Measurements from ENCODE around the gene THAP4.
"Not testable (repeated sequence)": the region's sequence is repeated elsewhere in the genome, so short reads cannot be mapped to it uniquely, and the experiment has no call there.

The THAP4 gene

GRCh38 chr2:241579281-241579680 lies 57.7 kb downstream of the THAP4 start:
- DNase-seq = no peak

- DNase-seq = no peak
Observed at GRCh38 chr2:241577413-241578122, 59.4 kb downstream of the THAP4 start.

- no peak for DNase-seq
Observed at GRCh38 chr2:241576293-241576654, 60.7 kb downstream of the THAP4 start.

- no peak for DNase-seq
Observed at GRCh38 chr2:241575624-241576292, 61.2 kb downstream of the THAP4 start.

- no peak for DNase-seq
Observed at GRCh38 chr2:241574911-241575623, 61.9 kb downstream of the THAP4 start.

- DNase-seq = no peak
Observed at GRCh38 chr2:241573741-241574140, 63.2 kb downstream of the THAP4 start.

GRCh38 chr2:241572915-241573651 lies 63.9 kb downstream of the THAP4 start:
- DNase-seq = not testable (repeated sequence)

- DNase-seq = no peak
Observed at GRCh38 chr2:241571821-241572620, 64.9 kb downstream of the THAP4 start.

- DNase-seq = no peak
Observed at GRCh38 chr2:241570961-241571581, 65.9 kb downstream of the THAP4 start.

- DNase-seq = no peak
Observed at GRCh38 chr2:241569831-241570281, 67.1 kb downstream of the THAP4 start.

GRCh38 chr2:241568726-241569125 lies 68.2 kb downstream of the THAP4 start:
- DNase-seq = no peak

- no peak for DNase-seq
Observed at GRCh38 chr2:241567776-241568175, 69.2 kb downstream of the THAP4 start.

GRCh38 chr2:241567266-241567665 lies 69.7 kb downstream of the THAP4 start:
- DNase-seq = not testable (repeated sequence)

GRCh38 chr2:241566468-241566867 lies 70.5 kb downstream of the THAP4 start:
- no peak for DNase-seq

- DNase-seq = not testable (repeated sequence)
Observed at GRCh38 chr2:241566021-241566420, 70.9 kb downstream of the THAP4 start.

- DNase-seq = no peak
Observed at GRCh38 chr2:241565411-241565810, 71.5 kb downstream of the THAP4 start.

- no peak for DNase-seq
Observed at GRCh38 chr2:241564596-241565410, 72.2 kb downstream of the THAP4 start.

GRCh38 chr2:241563981-241564595 lies 72.9 kb downstream of the THAP4 start:
- no peak for DNase-seq

- DNase-seq = no peak
Observed at GRCh38 chr2:241563571-241563980, 73.4 kb downstream of the THAP4 start.

- DNase-seq = no peak
Observed at GRCh38 chr2:241563031-241563507, 73.9 kb downstream of the THAP4 start.
